ENCODE results near the gene MAP6D1. TPM values are rescaled to one million over a fixed set of nuclear protein-coding genes. Genes with fewer than 3 reads are reported as not detected.

MAP6D1 gene
- total RNA-seq, 1 experiment from 2014 or later = 2.9 TPM

GRCh38 chr3:183808355-183808754 lies 17.0 kb downstream of the MAP6D1 start:
- H3K36me3 Mint-ChIP-seq (ENCODE audit: insufficient read depth, unreplicated experiment) = peaks cover 62% of the 10 kb centered on the region

GRCh38 chr3:183807881-183808280 lies 17.5 kb downstream of the MAP6D1 start:
- no peak for DNase-seq
- no peak for TF ChIP-seq CTCF (IDR thresholded peaks at IDR 0.05; ENCODE audit: insufficient read depth in 1 of 2, low read depth in 1 of 2, low read length in 1 of 2, severe bottlenecking in 1 of 2, unreplicated experiment in 1 of 2)
- BruUV-seq (replicated peaks) = no TSS peak
- no peak overlapping the region for H3K27ac Mint-ChIP-seq (ENCODE audit: unreplicated experiment)
- no peak overlapping the region for H3K4me3 ChIP-seq (ENCODE audit: low read depth, low read length)
- peaks cover 7% of the 10 kb centered on the region for H3K36me3 ChIP-seq (ENCODE audit: control insufficient read depth, insufficient read depth, low read length)
- H3K9me3 ChIP-seq = no peaks in the 10 kb centered on the region
- H3K4me1 ChIP-seq = no peaks in the 10 kb centered on the region
- H3K4me1 Mint-ChIP-seq (ENCODE audit: low read depth, unreplicated experiment) = no peaks in the 10 kb centered on the region
- intact Hi-C loops (cut with micrococcal nuclease; ENCODE audit: unreplicated experiment) = no loop called here
- H3K27me3 Mint-ChIP-seq (ENCODE audit: insufficient read depth, unreplicated experiment) = no peaks in the 10 kb centered on the region
- H3K36me3 Mint-ChIP-seq (ENCODE audit: insufficient read depth, unreplicated experiment) = peaks cover 62% of the 10 kb centered on the region
- ChIA-PET POLR2A (no interaction called here), CTCF (no interaction called here)
- no peaks in the 10 kb centered on the region for H3K9me3 Mint-ChIP-seq (ENCODE audit: unreplicated experiment)
- H3K27me3 ChIP-seq (replicated peaks; ENCODE audit: control insufficient read depth, insufficient read depth, low read length) = no peaks in the 10 kb centered on the region
- no peak overlapping the region for H3K4me3 Mint-ChIP-seq (ENCODE audit: unreplicated experiment)

More at GRCh38 chr3:183808355-183808754, 17.0 kb downstream of the MAP6D1 start:
- Histone ChIP-seq H3K4me3 (ENCODE audit: low read depth, low read length) (no peak overlapping the region), H3K9me3 (no peaks in the 10 kb centered on the region), H3K27me3 (replicated peaks; ENCODE audit: control insufficient read depth, insufficient read depth, low read length) (no peaks in the 10 kb centered on the region), H3K36me3 (ENCODE audit: control insufficient read depth, insufficient read depth, low read length) (peaks cover 5% of the 10 kb centered on the region), H3K4me1 (no peaks in the 10 kb centered on the region)
- no TSS peak for BruUV-seq (replicated peaks)
- intact Hi-C loops (cut with micrococcal nuclease; ENCODE audit: unreplicated experiment) = no loop called here
- no peak for DNase-seq
- Mint-ChIP-seq H3K9me3 (ENCODE audit: unreplicated experiment) (no peaks in the 10 kb centered on the region), H3K27ac (ENCODE audit: unreplicated experiment) (no peak overlapping the region), H3K4me1 (ENCODE audit: low read depth, unreplicated experiment) (no peaks in the 10 kb centered on the region), H3K4me3 (ENCODE audit: unreplicated experiment) (no peak overlapping the region), H3K27me3 (ENCODE audit: insufficient read depth, unreplicated experiment) (no peaks in the 10 kb centered on the region)
- POLR2A ChIA-PET = no interaction called here
- TF ChIP-seq CTCF (IDR thresholded peaks at IDR 0.05; ENCODE audit: insufficient read depth in 1 of 2, low read depth in 1 of 2, low read length in 1 of 2, severe bottlenecking in 1 of 2, unreplicated experiment in 1 of 2) = no peak
- CTCF ChIA-PET = no interaction called here

- Histone ChIP-seq H3K4me3 (ENCODE audit: low read depth, low read length) (no peak overlapping the region), H3K9me3 (no peaks in the 10 kb centered on the region), H3K36me3 (ENCODE audit: control insufficient read depth, insufficient read depth, low read length) (peaks cover 7% of the 10 kb centered on the region), H3K27me3 (replicated peaks; ENCODE audit: control insufficient read depth, insufficient read depth, low read length) (no peaks in the 10 kb centered on the region), H3K4me1 (no peaks in the 10 kb centered on the region)
- Mint-ChIP-seq H3K27ac (ENCODE audit: unreplicated experiment) (no peak overlapping the region), H3K27me3 (ENCODE audit: insufficient read depth, unreplicated experiment) (no peaks in the 10 kb centered on the region), H3K9me3 (ENCODE audit: unreplicated experiment) (no peaks in the 10 kb centered on the region), H3K4me3 (ENCODE audit: unreplicated experiment) (no peak overlapping the region), H3K36me3 (ENCODE audit: insufficient read depth, unreplicated experiment) (peaks cover 63% of the 10 kb centered on the region), H3K4me1 (ENCODE audit: low read depth, unreplicated experiment) (no peaks in the 10 kb centered on the region)
- no TSS peak for BruUV-seq (replicated peaks)
- ChIA-PET CTCF (no interaction called here), POLR2A (no interaction called here)
- no peak for TF ChIP-seq CTCF (IDR thresholded peaks at IDR 0.05; ENCODE audit: insufficient read depth in 1 of 2, low read depth in 1 of 2, low read length in 1 of 2, severe bottlenecking in 1 of 2, unreplicated experiment in 1 of 2)
- intact Hi-C loops (cut with micrococcal nuclease; ENCODE audit: unreplicated experiment) = no loop called here
- no peak for DNase-seq
Measured at GRCh38 chr3:183807209-183807728, 18.1 kb downstream of the MAP6D1 start.
